GM10248 (cell line): Measurements from ENCODE around the gene GXYLT1.
"Not testable (repeated sequence)": the region's sequence is repeated elsewhere in the genome, so short reads cannot be mapped to it uniquely, and the experiment has no call there.

Experiments used
- CTCF ChIA-PET: fragments of 300-600 bp; sonication (Branson Sonifier 250); formaldehyde crosslinking; extraction: SDS; loops from one replicate; lab custom pipeline; 2021; ENCODE audit warnings: antibody characterized with exemption; lab: Yijun Ruan, JAX
- POLR2A ChIA-PET: fragments of 350-650 bp; sonication (Branson Sonifier 250); formaldehyde crosslinking; extraction: SDS; loops from one replicate; lab custom pipeline; 2020; ENCODE audit warnings: antibody characterized with exemption; lab: Yijun Ruan, JAX
- DNase-seq: peaks from one replicate; pipeline ENCODE4 v3.0.0; 2012; ENCODE audit errors: extremely low spot score
- CTCF ChIP-seq: IDR thresholded peaks from 2 replicates; pipeline ENCODE4 v1.5.1; 2012; ENCODE audit warnings: mild to moderate bottlenecking, low read depth; ENCODE audit errors: extremely low read depth, missing control alignments, control extremely low read depth

The GXYLT1 gene

GRCh38 chr12:42070036-42070435 lies 74.6 kb downstream of the GXYLT1 start:
- ChIA-PET CTCF (no interaction called here), POLR2A (no interaction called here)
- TF ChIP-seq CTCF: no peak
- DNase-seq: no peak

- DNase-seq: no peak
- ChIA-PET POLR2A (no interaction called here), CTCF (interaction anchor here (1.2 to 4.3 kb wide), 2 partner anchors 13 to 35 kb away, joined by 4 to 21 read pairs; no protein-coding TSS in a partner anchor)
- TF ChIP-seq CTCF: no peak
Measured at GRCh38 chr12:42059127-42059526, 85.5 kb downstream of the GXYLT1 start.

GRCh38 chr12:42056130-42056529 lies 88.5 kb downstream of the GXYLT1 start:
- TF ChIP-seq CTCF: no peak
- POLR2A ChIA-PET: no interaction called here
- DNase-seq: peak; percentile 39
- CTCF ChIA-PET: interaction anchor here (0.7 to 6.9 kb wide), 3 partner anchors 32 to 316 kb away, joined by 3 to 28 read pairs (median 4); no protein-coding TSS in a partner anchor

- no peak for TF ChIP-seq CTCF
- ChIA-PET POLR2A (no interaction called here), CTCF (interaction anchor here (6.9 kb wide), 1 partner anchor 29 kb away, joined by 28 read pairs; no protein-coding TSS in a partner anchor)
- DNase-seq: no peak
Measured at GRCh38 chr12:42053456-42053855, 91.2 kb downstream of the GXYLT1 start.

GRCh38 chr12:42048980-42049379 lies 95.7 kb downstream of the GXYLT1 start:
- POLR2A ChIA-PET, DNase-seq: not testable (repeated sequence)
- CTCF ChIA-PET: interaction anchor here (1.0 kb wide), 1 partner anchor 9 kb away, joined by 3 read pairs; no protein-coding TSS in a partner anchor

GRCh38 chr12:42039577-42039976 lies 105.1 kb downstream of the GXYLT1 start:
- TF ChIP-seq CTCF: no peak
- CTCF ChIA-PET: no interaction called here

GRCh38 chr12:42039176-42039575 lies 105.5 kb downstream of the GXYLT1 start:
- no peak for DNase-seq
- POLR2A ChIA-PET: no interaction called here
- CTCF ChIA-PET: no interaction called here
- no peak for TF ChIP-seq CTCF

More at GRCh38 chr12:42039577-42039976, 105.1 kb downstream of the GXYLT1 start:
- POLR2A ChIA-PET: no interaction called here
- no peak for DNase-seq
